ENCODE data around the gene BDH1. TPM values are rescaled to one million over a fixed set of nuclear protein-coding genes. Genes with fewer than 3 reads are reported as not detected.

The BDH1 gene
- total and polyA plus RNA-seq, 2 of the 13 experiments (the other 11 are each of a cell fraction or from before 2014, with no cell fraction given), result 21.2 to 71.9 TPM

DNA sequence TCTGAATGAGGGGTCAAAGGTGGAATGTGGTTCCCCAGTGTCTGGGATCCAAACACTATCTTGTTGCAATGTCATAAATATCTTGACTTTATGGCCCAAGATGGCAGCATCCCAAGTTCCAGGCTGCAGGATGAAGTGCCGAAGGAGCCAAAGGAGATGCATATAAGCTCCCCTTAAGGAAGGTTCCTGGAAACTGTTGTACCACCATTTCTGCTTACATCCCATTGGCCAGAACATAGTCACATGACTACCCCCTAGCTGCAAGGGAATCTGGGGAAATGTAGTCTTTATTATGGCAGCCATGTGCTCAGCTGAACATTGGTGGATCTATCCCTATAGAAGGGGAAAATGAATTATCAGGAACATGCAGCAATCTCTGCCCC lies 54.3 kb downstream of the BDH1 start:
- Histone ChIP-seq H2AFZ (ENCODE audit: low read length) (no peak overlapping the region), H3K27ac (ENCODE audit: extremely low read length, insufficient read depth, low read length) (peak overlapping the region; percentile 28), H3K4me3 (replicated peaks in 1 of 3; ENCODE audit: insufficient read depth in 1 of 3, low read depth in 2 of 3, low read length in 3 of 3) (peak overlapping the region; percentile 50 to 71 (median 53); a peak in 4 of 6 replicates), H3K4me1 (ENCODE audit: insufficient read depth, low read length) (peaks cover 56% of the 10 kb centered on the region), H3K36me3 (replicated peaks in 1 of 2; ENCODE audit: control insufficient read depth in 1 of 2, insufficient read depth in 2 of 2, low read length in 2 of 2) (no peaks in the 10 kb centered on the region), H3K27me3 (ENCODE audit: control insufficient read depth in 1 of 2, insufficient read depth in 2 of 2, low read length in 2 of 2) (no peaks in the 10 kb centered on the region), H3K4me2 (ENCODE audit: low read depth, low read length) (peak overlapping the region; percentile 98), H3K79me2 (ENCODE audit: insufficient read depth, low read length) (no peaks in the 10 kb centered on the region), H4K20me1 (ENCODE audit: insufficient read depth, low read length) (no peaks in the 10 kb centered on the region), H3K9ac (ENCODE audit: insufficient read depth, low read depth, low read length) (peak overlapping the region; percentile 58), H3K9me3 (ENCODE audit: low read length) (no peaks in the 10 kb centered on the region)
- 78% methylated on average over 1 of the region's 1 CpG for WGBS (ENCODE audit: low lambda C conversion rate)
- ATAC-seq (no peak), DNase-seq (ENCODE audit: low spot score) (peak; percentile 62), FAIRE-seq (peak; percentile 66)
- CTCF ChIA-PET (ENCODE audit: low intra/inter-chr PET ratio, low total read pairs), result interaction anchor here (0.7 to 2.5 kb wide), 2 partner anchors 43 to 277 kb away, joined by 3 to 13 read pairs; no protein-coding TSS in a partner anchor
- BruUV-seq (replicated peaks), result no TSS peak
- intact Hi-C loops (cut with micrococcal nuclease; ENCODE audit: unreplicated experiment), result loop anchor here (5.0 kb wide), 3 partner anchors 129 to 224 kb away; partner anchors contain the start of gene DLG1
- in situ Hi-C loops (cut with HindIII; ENCODE audit: extremely low pct_ligation_motif_present, low pct_unique_long_range_greater_than_20kb), result loop anchor here (10.0 to 25.0 kb wide), 2 partner anchors 207 to 514 kb away; partner anchors contain the start of gene DLG1
- POLR2A ChIA-PET, result interaction anchor here (0.8 to 2.5 kb wide), 14 partner anchors 8 to 243 kb away, joined by 3 to 18 read pairs (median 5); partner anchors contain the start of gene DLG1
- no peak for TF ChIP-seq FOXK2 (IDR thresholded peaks at IDR 0.05)
- no peak for TF ChIP-seq ZFP91 (CRISPR knock-in tag; IDR thresholded peaks at IDR 0.05; ENCODE audit: borderline replicate concordance)
- TF ChIP-seq, protein P1, sequence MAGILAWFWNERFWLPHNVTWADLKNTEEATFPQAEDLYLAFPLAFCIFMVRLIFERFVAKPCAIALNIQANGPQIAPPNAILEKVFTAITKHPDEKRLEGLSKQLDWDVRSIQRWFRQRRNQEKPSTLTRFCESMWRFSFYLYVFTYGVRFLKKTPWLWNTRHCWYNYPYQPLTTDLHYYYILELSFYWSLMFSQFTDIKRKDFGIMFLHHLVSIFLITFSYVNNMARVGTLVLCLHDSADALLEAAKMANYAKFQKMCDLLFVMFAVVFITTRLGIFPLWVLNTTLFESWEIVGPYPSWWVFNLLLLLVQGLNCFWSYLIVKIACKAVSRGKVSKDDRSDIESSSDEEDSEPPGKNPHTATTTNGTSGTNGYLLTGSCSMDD (CRISPR knock-in tag; IDR thresholded peaks at IDR 0.05), result no peak
- TF ChIP-seq ZBTB43 (CRISPR knock-in tag; conservative IDR thresholded peaks at IDR 0.05), result no peak
- TF ChIP-seq ZNF605 (CRISPR knock-in tag; IDR thresholded peaks at IDR 0.05), result no peak
- TF ChIP-seq MYC (CRISPR knock-in tag; IDR thresholded peaks at IDR 0.05; ENCODE audit: borderline replicate concordance), result peak; percentile 67; the same call in 1 of the 2 replicates
- TF ChIP-seq FOXO4 (CRISPR knock-in tag; conservative IDR thresholded peaks at IDR 0.05), result no peak
- TF ChIP-seq NFYC (CRISPR knock-in tag; IDR thresholded peaks at IDR 0.05), result peak; percentile 83
- 0 out of 2 replicates have a peak, but pooled peaks have one; percentile 46 for TF ChIP-seq ZNF44 (CRISPR knock-in tag; IDR thresholded peaks at IDR 0.05)
- TF ChIP-seq, protein P2, sequence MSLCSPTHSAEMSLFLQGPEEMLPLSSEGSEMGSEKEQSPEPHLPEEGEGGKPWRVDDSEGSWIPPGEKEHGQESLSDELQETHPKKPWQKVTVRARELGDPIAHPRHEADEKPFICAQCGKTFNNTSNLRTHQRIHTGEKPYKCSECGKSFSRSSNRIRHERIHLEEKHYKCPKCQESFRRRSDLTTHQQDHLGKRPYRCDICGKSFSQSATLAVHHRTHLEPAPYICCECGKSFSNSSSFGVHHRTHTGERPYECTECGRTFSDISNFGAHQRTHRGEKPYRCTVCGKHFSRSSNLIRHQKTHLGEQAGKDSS (CRISPR knock-in tag; IDR thresholded peaks at IDR 0.05; ENCODE audit: borderline replicate concordance, low read depth), result no peak
- TF ChIP-seq MXI1 (IDR thresholded peaks at IDR 0.05; ENCODE audit: borderline replicate concordance, low read depth, low read length), result peak; percentile 28; the same call in 1 of the 3 replicates
- 0 out of 2 replicates have a peak, but pooled peaks have one; percentile 45 for TF ChIP-seq TGIF2 (CRISPR knock-in tag; IDR thresholded peaks at IDR 0.05)
- TF ChIP-seq ZSCAN29 (CRISPR knock-in tag; conservative IDR thresholded peaks at IDR 0.05), result no peak
- TF ChIP-seq, protein P3, sequence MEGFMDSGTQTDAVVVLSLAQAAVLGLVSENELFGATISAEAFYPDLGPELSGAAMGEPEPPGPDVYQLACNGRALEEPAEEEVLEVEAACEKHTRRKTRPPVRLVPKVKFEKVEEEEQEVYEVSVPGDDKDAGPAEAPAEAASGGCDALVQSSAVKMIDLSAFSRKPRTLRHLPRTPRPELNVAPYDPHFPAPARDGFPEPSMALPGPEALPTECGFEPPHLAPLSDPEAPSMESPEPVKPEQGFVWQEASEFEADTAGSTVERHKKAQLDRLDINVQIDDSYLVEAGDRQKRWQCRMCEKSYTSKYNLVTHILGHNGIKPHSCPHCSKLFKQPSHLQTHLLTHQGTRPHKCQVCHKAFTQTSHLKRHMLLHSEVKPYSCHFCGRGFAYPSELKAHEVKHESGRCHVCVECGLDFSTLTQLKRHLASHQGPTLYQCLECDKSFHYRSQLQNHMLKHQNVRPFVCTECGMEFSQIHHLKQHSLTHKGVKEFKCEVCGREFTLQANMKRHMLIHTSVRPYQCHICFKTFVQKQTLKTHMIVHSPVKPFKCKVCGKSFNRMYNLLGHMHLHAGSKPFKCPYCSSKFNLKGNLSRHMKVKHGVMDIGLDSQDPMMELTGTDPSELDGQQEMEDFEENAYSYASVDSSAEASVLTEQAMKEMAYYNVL (CRISPR knock-in tag; IDR thresholded peaks at IDR 0.05; ENCODE audit: borderline replicate concordance), result no peak
